GM19099 (cell line): ENCODE measurements around the gene PCBP3.

ENCODE experiments used
- POLR2A ChIP-seq: IDR thresholded peaks from 3 replicates; pipeline ENCODE4 v1.6.1; 2011; ENCODE audit warnings: low read depth; ENCODE audit not compliant: insufficient read length; ENCODE audit errors: extremely low read depth

Gene PCBP3

GRCh38 chr21:45643021-45643980 lies at the start of gene PCBP3:
TSS of gene PCBP3 (plus strand) at chr21:45643725. CDS start at chr21:45850086, 206,361 bp downstream.
- no peak for TF ChIP-seq POLR2A

- no peak for TF ChIP-seq POLR2A
Observed at GRCh38 chr21:45594721-45595489, 48.6 kb upstream of the PCBP3 start.

GRCh38 chr21:45595574-45596295 lies 47.8 kb upstream of the PCBP3 start:
- TF ChIP-seq POLR2A, result no peak

GRCh38 chr21:45596704-45597318 lies 46.7 kb upstream of the PCBP3 start:
- TF ChIP-seq POLR2A, result no peak

GRCh38 chr21:45598109-45598508 lies 45.4 kb upstream of the PCBP3 start:
- no peak for TF ChIP-seq POLR2A

- TF ChIP-seq POLR2A, result no peak
Observed at GRCh38 chr21:45598666-45599065, 44.9 kb upstream of the PCBP3 start.

- TF ChIP-seq POLR2A, result no peak
Observed at GRCh38 chr21:45599146-45599581, 44.4 kb upstream of the PCBP3 start.

GRCh38 chr21:45600248-45600647 lies 43.3 kb upstream of the PCBP3 start:
- no peak for TF ChIP-seq POLR2A

GRCh38 chr21:45601551-45601950 lies 42.0 kb upstream of the PCBP3 start:
- TF ChIP-seq POLR2A, result no peak

- no peak for TF ChIP-seq POLR2A
Observed at GRCh38 chr21:45602106-45602505, 41.4 kb upstream of the PCBP3 start.

GRCh38 chr21:45603481-45603880 lies 40.0 kb upstream of the PCBP3 start:
- no peak for TF ChIP-seq POLR2A

GRCh38 chr21:45607021-45607908 lies 36.3 kb upstream of the PCBP3 start:
- no peak for TF ChIP-seq POLR2A

- TF ChIP-seq POLR2A, result no peak
Observed at GRCh38 chr21:45607909-45608295, 35.6 kb upstream of the PCBP3 start.

GRCh38 chr21:45611296-45611695 lies 32.2 kb upstream of the PCBP3 start:
- TF ChIP-seq POLR2A, result no peak
